IMR-90 (cell line): Measurements from ENCODE around the gene PHC3. TPM values are rescaled to one million over a fixed set of nuclear protein-coding genes. Genes with fewer than 3 reads are reported as not detected.

Experiments
- ATAC-seq: fragments of 200-7000 bp; cut with Tn5 transposase; 2 replicates; pipeline ENCODE4 v1.9.1; 2020; ENCODE audit warnings: low read depth, mild to moderate bottlenecking, moderate library complexity
- BruUV-seq: library from RNA; stranded (reverse); fragments of 400-500 nt; replicated peaks from 2 replicates; lab custom pipeline; 2021; lab: Mats Ljungman, UMichigan
- CTCF ChIA-PET: fragments of 300-600 bp; formaldehyde crosslinking; extraction: SDS; loops from one replicate; lab custom pipeline; 2021; ENCODE audit warnings: antibody characterized with exemption; lab: Yijun Ruan, JAX
- POLR2A ChIA-PET: fragments of 300-600 bp; sonication (Branson Sonifier 250); formaldehyde crosslinking; loops from one replicate; lab custom pipeline; 2022; ENCODE audit warnings: antibody characterized with exemption; ENCODE audit not compliant: unreplicated experiment; lab: Charles Lee
- DNase-seq: peaks from one replicate; pipeline ENCODE4 v3.0.0; 2013
- H2AFZ ChIP-seq: replicated peaks from 2 replicates; pipeline ENCODE3; 2013; ENCODE audit warnings: low read length, mild to moderate bottlenecking; ENCODE audit not compliant: poor library complexity
- H2AK5ac ChIP-seq: 2 replicates; pipeline ENCODE4 v1.6.1; 2013; ENCODE audit warnings: low read depth, low read length, inconsistent platforms
- H2AK9ac ChIP-seq: replicated peaks from 2 replicates; pipeline ENCODE3; 2013; ENCODE audit warnings: mild to moderate bottlenecking, low read depth, low read length, moderate library complexity; ENCODE audit not compliant: poor library complexity
- H2BK120ac ChIP-seq: 2 replicates; pipeline ENCODE4 v1.6.1; 2013; ENCODE audit warnings: low read depth, low read length, inconsistent platforms
- H2BK15ac ChIP-seq: 3 replicates; pipeline ENCODE4 v1.6.1; 2013; ENCODE audit warnings: low read depth, low read length, inconsistent platforms
- H2BK20ac ChIP-seq: 2 replicates; pipeline ENCODE4 v1.6.1; 2013; ENCODE audit warnings: low read depth, mild to moderate bottlenecking, inconsistent platforms, low read length, moderate library complexity
- H2BK5ac ChIP-seq: 2 replicates; pipeline ENCODE4 v1.6.1; 2013; ENCODE audit warnings: mild to moderate bottlenecking, low read depth, low read length, inconsistent platforms; ENCODE audit not compliant: poor library complexity, severe bottlenecking
- H3K14ac ChIP-seq: replicated peaks from 2 replicates; pipeline ENCODE4 v1.6.1; 2013; ENCODE audit warnings: low read depth, low read length, inconsistent platforms
- H3K18ac ChIP-seq: 2 replicates; pipeline ENCODE4 v1.6.1; 2013; ENCODE audit warnings: low read depth, low read length, control low read depth
- H3K23ac ChIP-seq: 2 replicates; pipeline ENCODE4 v1.6.1; 2013; ENCODE audit warnings: low read depth, low read length, inconsistent platforms
- H3K27ac ChIP-seq: 2 replicates; pipeline ENCODE4 v1.5.1; 2013; ENCODE audit warnings: mild to moderate bottlenecking, control low read depth, low read length; ENCODE audit not compliant: insufficient read depth
- H3K27me3 ChIP-seq: 2 replicates; pipeline ENCODE4 v1.6.1; 2013; ENCODE audit warnings: low read length; ENCODE audit not compliant: control insufficient read depth, insufficient read depth
- H3K36me3 ChIP-seq: 2 replicates; pipeline ENCODE4 v1.6.1; 2013; ENCODE audit warnings: low read length, mixed read lengths; ENCODE audit not compliant: control insufficient read depth, insufficient read depth
- H3K4ac ChIP-seq: 2 replicates; pipeline ENCODE4 v1.6.1; 2013; ENCODE audit warnings: low read depth, low read length, inconsistent platforms
- H3K4me1 ChIP-seq: 2 replicates; pipeline ENCODE4 v1.6.1; 2013; ENCODE audit warnings: low read length, mixed read lengths; ENCODE audit not compliant: control insufficient read depth, insufficient read depth
- H3K4me2 ChIP-seq: 2 replicates; pipeline ENCODE4 v1.6.1; 2013; ENCODE audit warnings: low read depth, mild to moderate bottlenecking, control low read depth, low read length, moderate library complexity
- H3K4me3 ChIP-seq: 2 replicates; pipeline ENCODE4 v1.5.1; 2013; ENCODE audit warnings: low read depth, mild to moderate bottlenecking, control low read depth, low read length, moderate library complexity; ENCODE audit not compliant: insufficient read depth
- H3K56ac ChIP-seq: 2 replicates; pipeline ENCODE4 v1.6.1; 2013; ENCODE audit warnings: low read length, inconsistent platforms; ENCODE audit not compliant: insufficient read depth; ENCODE audit errors: extremely low read depth
- H3K79me1 ChIP-seq, 2 experiments: 2 replicates each; pipeline ENCODE4 v1.6.1; 2013; ENCODE audit warnings: low read length in 2 of 2, inconsistent platforms in 1 of 2, low read depth in 1 of 2
- H3K9ac ChIP-seq: 2 replicates; pipeline ENCODE4 v1.6.1; 2013; ENCODE audit warnings: low read depth, low read length, control low read depth
- H3K9me1 ChIP-seq: 2 replicates; pipeline ENCODE4 v1.6.1; 2013; ENCODE audit warnings: low read length, inconsistent platforms; ENCODE audit not compliant: insufficient read depth
- H3K9me3 ChIP-seq: 2 replicates; pipeline ENCODE4 v1.6.1; 2013; ENCODE audit warnings: low read length; ENCODE audit not compliant: control insufficient read depth, insufficient read depth
- H4K20me1 ChIP-seq: 2 replicates; pipeline ENCODE4 v1.6.1; 2013; ENCODE audit warnings: low read length, inconsistent platforms; ENCODE audit not compliant: insufficient read depth
- H4K5ac ChIP-seq: 2 replicates; pipeline ENCODE4 v1.6.1; 2013; ENCODE audit warnings: mild to moderate bottlenecking, low read depth, low read length, control low read depth
- H4K8ac ChIP-seq, 2 experiments: 2 replicates each; pipeline ENCODE4 v1.6.1; 2013; ENCODE audit warnings: low read depth in 2 of 2, low read length in 2 of 2, control low read depth in 1 of 2, inconsistent platforms in 1 of 2
- H4K91ac ChIP-seq: 2 replicates; pipeline ENCODE4 v1.6.1; 2013; ENCODE audit warnings: low read depth, low read length, inconsistent platforms; ENCODE audit not compliant: insufficient read depth
- BHLHE40 ChIP-seq: fragments of 150-350 bp; IDR thresholded peaks from 2 replicates; pipeline ENCODE4 v1.6.1; 2016; ENCODE audit warnings: mild to moderate bottlenecking, low read depth, low read length
- CEBPB ChIP-seq: IDR thresholded peaks from 2 replicates; pipeline ENCODE4 v1.6.1; 2012; ENCODE audit warnings: low read depth, low read length, improper control_type of control experiment
- CHD1 ChIP-seq: IDR thresholded peaks from 2 replicates; pipeline ENCODE4 v1.6.1; 2012; ENCODE audit warnings: low read depth, low read length, improper control_type of control experiment
- CTCF ChIP-seq: conservative IDR thresholded peaks from 2 replicates; pipeline ENCODE4 v1.5.1; 2012; ENCODE audit warnings: mild to moderate bottlenecking, low read depth, low read length, improper control_type of control experiment
- ELK1 ChIP-seq: fragments of 150-350 bp; IDR thresholded peaks from 2 replicates; pipeline ENCODE4 v1.6.1; 2016; ENCODE audit warnings: low read depth, mild to moderate bottlenecking, low read length, moderate library complexity, borderline replicate concordance
- FOS ChIP-seq: fragments of 150-350 bp; IDR thresholded peaks from 2 replicates; pipeline ENCODE4 v1.6.1; 2016; ENCODE audit warnings: low read depth, low read length
- MAFK ChIP-seq: IDR thresholded peaks from 2 replicates; pipeline ENCODE4 v1.6.1; 2012; ENCODE audit warnings: low read depth, low read length, improper control_type of control experiment
- MAZ ChIP-seq: IDR thresholded peaks from 2 replicates; pipeline ENCODE4 v1.6.1; 2012; ENCODE audit warnings: low read depth, mild to moderate bottlenecking, low read length, improper control_type of control experiment, moderate library complexity, borderline replicate concordance
- MXI1 ChIP-seq: IDR thresholded peaks from 2 replicates; pipeline ENCODE4 v1.6.1; 2012; ENCODE audit warnings: low read depth, mild to moderate bottlenecking, low read length, moderate library complexity, borderline replicate concordance
- NFE2L2 ChIP-seq: fragments of 150-350 bp; IDR thresholded peaks from 2 replicates; pipeline ENCODE4 v1.6.1; 2016; ENCODE audit warnings: low read depth, mild to moderate bottlenecking, low read length
- POLR2A ChIP-seq: IDR thresholded peaks from 2 replicates; pipeline ENCODE4 v1.6.1; 2012; ENCODE audit warnings: mild to moderate bottlenecking, low read depth, low read length
- RAD21 ChIP-seq: IDR thresholded peaks from 2 replicates; pipeline ENCODE4 v1.6.1; 2012; ENCODE audit warnings: low read length, improper control_type of control experiment
- RCOR1 ChIP-seq: IDR thresholded peaks from 2 replicates; pipeline ENCODE4 v1.6.1; 2012; ENCODE audit warnings: mild to moderate bottlenecking, low read length, improper control_type of control experiment; ENCODE audit not compliant: insufficient replicate concordance
- RFX5 ChIP-seq: IDR thresholded peaks from 2 replicates; pipeline ENCODE4 v1.8.0; 2012; ENCODE audit warnings: low read depth, mild to moderate bottlenecking, low read length, moderate library complexity
- SMC3 ChIP-seq: fragments of 150-350 bp; IDR thresholded peaks from 2 replicates; pipeline ENCODE4 v1.6.1; 2016; ENCODE audit warnings: low read depth, mild to moderate bottlenecking, antibody characterized with exemption, low read length, moderate library complexity
- USF2 ChIP-seq: fragments of 150-350 bp; IDR thresholded peaks from 2 replicates; pipeline ENCODE4 v1.6.1; 2017; ENCODE audit warnings: mild to moderate bottlenecking, antibody characterized with exemption, low read length, low read depth
- WGBS, 2 experiments: methylation state at CpG; one replicate each; pipeline versions ENCODE4 v1.1.5 to v1.1.7; 2013; ENCODE audit warnings: missing lambda C conversion rate in 2 of 2; ENCODE audit not compliant: insufficient read length in 1 of 2; ENCODE audit errors: extremely low coverage in 2 of 2; 5-methylcytosine and 5-hydroxymethylcytosine counted together
- dilution Hi-C: fragments of 300-500 bp; cut with HindIII; formaldehyde crosslinking; loops from one replicate; pipeline ENCODE4 v1.14.3; 2018; ENCODE audit warnings: low sequenced_read_pairs; ENCODE audit not compliant: unreplicated experiment
- in situ Hi-C: fragments of 300-500 bp; cut with MboI; formaldehyde crosslinking; loops from 3 replicates; pipeline ENCODE4 v1.14.3; 2019; ENCODE audit warnings: low sequenced_read_pairs, inconsistent platforms, mixed read lengths
- intact Hi-C: fragments of 100-400 bp; cut with micrococcal nuclease; formaldehyde crosslinking; loops from 2 replicates; pipeline ENCODE4 v1.10.0; 2022
- polyA plus RNA-seq, 3 experiments: library from polyadenylated mRNA; depleted of rRNA; stranded (reverse); fragments of >200 nt; gene quantifications; 2 replicates each; pipeline ENCODE4 v1.2.3, GENCODE V29; 2012; ENCODE audit warnings: low replicate concordance in 1 of 3
- total RNA-seq: library from RNA; depleted of rRNA; stranded (reverse); fragments of >200 nt; gene quantifications from 2 replicates; pipeline ENCODE4 v1.2.3, GENCODE V29; 2012

PHC3 gene
- total and polyA plus RNA-seq, 2 of the 4 experiments (the other 2 are of a cell fraction) = 18.3 to 26.3 TPM

- no peak overlapping the region for H3K18ac ChIP-seq
- CTCF ChIA-PET = no interaction called here
- 98% methylated on average over 7 of the region's 8 CpGs; no CpG with 5 or more reads in 1 of the 2 experiments for WGBS, 2 experiments
Observed at GRCh38 chr3:170102431-170102830, 79.1 kb downstream of the PHC3 start.

More at GRCh38 chr3:170102431-170102830, 79.1 kb downstream of the PHC3 start:
- intact Hi-C loops = no loop called here
- H3K4me2 ChIP-seq = no peak overlapping the region
- no peaks in the 10 kb centered on the region for H3K4me1 ChIP-seq
- in situ Hi-C loops = no loop called here
- H3K36me3 ChIP-seq = peaks cover 24% of the 10 kb centered on the region
- no peak overlapping the region for H3K27ac ChIP-seq
- H2AFZ ChIP-seq = no peak overlapping the region
- BruUV-seq = no TSS peak
- no peak overlapping the region for H2BK20ac ChIP-seq
- H3K4me3 ChIP-seq = no peak overlapping the region
- H3K9me1 ChIP-seq = peaks cover 7% of the 10 kb centered on the region
- no peak overlapping the region for H2BK5ac ChIP-seq
- no peak overlapping the region for H4K5ac ChIP-seq
- no peak overlapping the region for H2BK120ac ChIP-seq
- no peaks in the 10 kb centered on the region for H4K20me1 ChIP-seq
- no peak overlapping the region for H3K23ac ChIP-seq
- no peak for ATAC-seq
- DNase-seq = no peak
- H4K91ac ChIP-seq = no peak overlapping the region
- POLR2A ChIA-PET = no interaction called here
- no peak overlapping the region for H3K4ac ChIP-seq
- dilution Hi-C loops = no loop called here
- no peak overlapping the region for H3K56ac ChIP-seq
- no peak overlapping the region for H2AK9ac ChIP-seq
- no peak overlapping the region for H3K9ac ChIP-seq
- H3K79me1 ChIP-seq = peaks cover 4 to 12% of the 10 kb centered on the region in 2 experiments; a peak in 1 of 4 replicates
- H3K9me3 ChIP-seq = no peaks in the 10 kb centered on the region
- no peaks in the 10 kb centered on the region for H3K27me3 ChIP-seq
- no peak overlapping the region for H2AK5ac ChIP-seq
- H4K8ac ChIP-seq = no peak overlapping the region
- H2BK15ac ChIP-seq = no peak overlapping the region
- H3K14ac ChIP-seq = no peak overlapping the region
- no peak for TF ChIP-seq CEBPB
- no peak for TF ChIP-seq SMC3
- no peak for TF ChIP-seq POLR2A
- TF ChIP-seq MXI1 = no peak
- TF ChIP-seq RFX5 = no peak
- TF ChIP-seq BHLHE40 = no peak
- no peak for TF ChIP-seq MAFK
- no peak for TF ChIP-seq CHD1
- TF ChIP-seq FOS = no peak
- TF ChIP-seq RAD21 = no peak
- no peak for TF ChIP-seq MAZ
- no peak for TF ChIP-seq CTCF
- TF ChIP-seq NFE2L2 = no peak
- no peak for TF ChIP-seq USF2
- no peak for TF ChIP-seq RCOR1
- no peak for TF ChIP-seq ELK1
